Measurements from ENCODE around the gene CD177.
"Not testable (repeated sequence)": the region's sequence is repeated elsewhere in the genome, so short reads cannot be mapped to it uniquely, and the experiment has no call there.

DNA sequence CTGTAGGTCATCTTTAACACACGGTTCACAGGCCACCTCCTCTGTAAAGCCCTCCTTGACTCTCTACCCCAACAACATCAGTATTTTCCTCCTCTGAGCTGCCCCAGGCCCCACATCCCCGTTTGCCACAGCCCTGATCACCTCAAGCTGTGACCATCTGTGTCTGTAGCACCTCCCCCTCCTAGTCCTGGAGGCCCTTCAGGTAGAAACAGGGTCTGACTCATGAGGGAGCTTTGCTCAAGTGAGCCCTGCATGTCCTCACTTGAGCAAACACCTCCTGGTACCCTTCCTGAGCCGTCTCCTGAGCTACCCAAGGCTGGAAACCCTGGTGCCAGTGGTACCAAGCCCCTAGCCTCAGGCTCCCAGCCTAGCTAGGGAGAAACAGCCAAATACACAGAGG is 24.1 kb downstream of the CD177 start:
- TF ChIP-seq, protein P1, sequence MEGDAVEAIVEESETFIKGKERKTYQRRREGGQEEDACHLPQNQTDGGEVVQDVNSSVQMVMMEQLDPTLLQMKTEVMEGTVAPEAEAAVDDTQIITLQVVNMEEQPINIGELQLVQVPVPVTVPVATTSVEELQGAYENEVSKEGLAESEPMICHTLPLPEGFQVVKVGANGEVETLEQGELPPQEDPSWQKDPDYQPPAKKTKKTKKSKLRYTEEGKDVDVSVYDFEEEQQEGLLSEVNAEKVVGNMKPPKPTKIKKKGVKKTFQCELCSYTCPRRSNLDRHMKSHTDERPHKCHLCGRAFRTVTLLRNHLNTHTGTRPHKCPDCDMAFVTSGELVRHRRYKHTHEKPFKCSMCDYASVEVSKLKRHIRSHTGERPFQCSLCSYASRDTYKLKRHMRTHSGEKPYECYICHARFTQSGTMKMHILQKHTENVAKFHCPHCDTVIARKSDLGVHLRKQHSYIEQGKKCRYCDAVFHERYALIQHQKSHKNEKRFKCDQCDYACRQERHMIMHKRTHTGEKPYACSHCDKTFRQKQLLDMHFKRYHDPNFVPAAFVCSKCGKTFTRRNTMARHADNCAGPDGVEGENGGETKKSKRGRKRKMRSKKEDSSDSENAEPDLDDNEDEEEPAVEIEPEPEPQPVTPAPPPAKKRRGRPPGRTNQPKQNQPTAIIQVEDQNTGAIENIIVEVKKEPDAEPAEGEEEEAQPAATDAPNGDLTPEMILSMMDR (IDR thresholded peaks at IDR 0.05; ENCODE audit: extremely low read depth in 1 of 2, insufficient read depth in 1 of 2, low read depth in 1 of 2, low read length in 2 of 2): not testable (repeated sequence)
- TF ChIP-seq POLR2A (IDR thresholded peaks at IDR 0.05; ENCODE audit: low read depth, low read length); POLR2AphosphoS5 (IDR thresholded peaks at IDR 0.05; ENCODE audit: insufficient read depth, low read depth, low read length): not testable (repeated sequence)
